GM12878 (cell line): ENCODE measurements around the gene ADAM10. TPM values are rescaled to one million over a fixed set of nuclear protein-coding genes. Genes with fewer than 3 reads are reported as not detected.

ENCODE experiments used
- ATAC-seq: fragments of 200-7000 bp; cut with Tn5 transposase; 3 replicates; pipeline ENCODE4 v1.9.1; 2020; ENCODE audit warnings: mild to moderate bottlenecking, moderate library complexity
- BruUV-seq: library from RNA; stranded (reverse); fragments of 400-500 nt; replicated peaks from 2 replicates; lab custom pipeline; 2021; lab: Mats Ljungman, UMichigan
- CTCF ChIA-PET: fragments of 300-600 bp; sonication (Branson Sonifier 250); formaldehyde crosslinking; extraction: SDS; loops from one replicate; lab custom pipeline; 2021; ENCODE audit warnings: inconsistent platforms; lab: Yijun Ruan, JAX
- POLR2A ChIA-PET: fragments of 350-600 bp; formaldehyde crosslinking; extraction: SDS; loops from one replicate; lab custom pipeline; 2021; ENCODE audit warnings: inconsistent platforms; lab: Charles Lee
- RAD21 ChIA-PET: fragments of 300-600 bp; sonication (Branson Sonifier 250); formaldehyde crosslinking; loops from one replicate; lab custom pipeline; 2023; ENCODE audit warnings: antibody characterized with exemption; ENCODE audit not compliant: unreplicated experiment; lab: Charles Lee
- SMC1A ChIA-PET: fragments of 300-600 bp; sonication (Branson Sonifier 250); formaldehyde crosslinking; loops from one replicate; lab custom pipeline; 2023; ENCODE audit not compliant: unreplicated experiment, uncharacterized antibody; lab: Charles Lee
- DNase-seq: peaks from one replicate; pipeline ENCODE4 v3.0.0-alpha.2; 2011; ENCODE audit warnings: low read depth, low spot score
- FAIRE-seq: peaks from 3 replicates; lab custom pipeline; 2011; peaks lifted over from hg19 to GRCh38; lab: Jason Lieb, UNC
- H2AFZ ChIP-seq: 2 replicates; pipeline ENCODE4 v1.6.0; 2011; ENCODE audit warnings: low read depth, low read length, control low read depth; ENCODE audit not compliant: control insufficient read depth
- H3K27ac ChIP-seq: 2 replicates; pipeline ENCODE4 v1.5.1; 2011; ENCODE audit warnings: control low read depth; ENCODE audit not compliant: control insufficient read depth, insufficient read depth
- H3K27me3 ChIP-seq, 2 experiments: replicated peaks in 1 of 2; 2 replicates each; pipeline versions ENCODE4 v1.6.0 to v1.6.1; 2011; ENCODE audit warnings: low read length in 1 of 2; ENCODE audit not compliant: control insufficient read depth in 2 of 2, insufficient read depth in 2 of 2
- H3K36me3 ChIP-seq, 2 experiments: 2 replicates each; pipeline ENCODE4 v1.5.1; 2011; ENCODE audit warnings: low read length in 1 of 2; ENCODE audit not compliant: control insufficient read depth in 2 of 2, insufficient read depth in 2 of 2
- H3K4me1 ChIP-seq: 2 replicates; pipeline ENCODE4 v1.6.1; 2011; ENCODE audit warnings: mild to moderate bottlenecking, low read length, moderate library complexity, mixed read lengths; ENCODE audit not compliant: control insufficient read depth, insufficient read depth
- H3K4me2 ChIP-seq: 2 replicates; pipeline ENCODE4 v1.6.0; 2011; ENCODE audit warnings: control low read depth; ENCODE audit not compliant: control insufficient read depth, insufficient read depth
- H3K4me3 ChIP-seq: fragments of 200-600 bp; sonication (generic); 2 replicates; pipeline ENCODE4 v1.5.1; 2016
- H3K79me2 ChIP-seq: 2 replicates; pipeline ENCODE4 v1.6.0; 2011; ENCODE audit warnings: low read length; ENCODE audit not compliant: control insufficient read depth, insufficient read depth
- H3K9ac ChIP-seq: 2 replicates; pipeline ENCODE4 v1.8.0; 2011; ENCODE audit warnings: low read length, control low read depth, mixed read lengths; ENCODE audit not compliant: control insufficient read depth, insufficient read depth
- H3K9me3 ChIP-seq: replicated peaks from 3 replicates; pipeline ENCODE4 v1.5.1; 2011; ENCODE audit warnings: mild to moderate bottlenecking, low read length; ENCODE audit not compliant: control insufficient read depth, insufficient read depth
- H4K20me1 ChIP-seq: 2 replicates; pipeline ENCODE4 v1.6.0; 2011; ENCODE audit not compliant: control insufficient read depth, insufficient read depth
- CBX3 ChIP-seq: fragments of 200-600 bp; sonication (generic); IDR thresholded peaks from 2 replicates; pipeline ENCODE4 v1.6.1; 2016; ENCODE audit warnings: low read depth, borderline replicate concordance
- CEBPB ChIP-seq, 2 experiments: fragments of 150-350 bp in 1 of 2; IDR thresholded peaks; 2 replicates each; pipeline ENCODE4 v1.6.1; 2012 to 2014; ENCODE audit warnings: low read depth in 2 of 2, low read length in 2 of 2, borderline replicate concordance in 1 of 2, inconsistent platforms in 1 of 2
- ETV6 ChIP-seq, 2 experiments: fragments of 450-650 bp in 1 of 2; IDR thresholded peaks in 1 of 2; conservative IDR thresholded peaks in 1 of 2; 2 replicates each; pipeline ENCODE4 v1.6.1; 2014; ENCODE audit warnings: antibody characterized with exemption in 1 of 2, borderline replicate concordance in 1 of 2, low read depth in 1 of 2, mild to moderate bottlenecking in 1 of 2, moderate library complexity in 1 of 2
- HDAC6 ChIP-seq: fragments of 200-600 bp; sonication (generic); IDR thresholded peaks from one replicate; pipeline ENCODE4 v1.8.0; 2017; ENCODE audit warnings: antibody characterized with exemption; ENCODE audit not compliant: unreplicated experiment
- IRF4 ChIP-seq: IDR thresholded peaks from 2 replicates; pipeline ENCODE4 v1.6.1; 2011; ENCODE audit warnings: low read depth, low read length
- MEF2A ChIP-seq: IDR thresholded peaks from 2 replicates; pipeline ENCODE4 v1.6.1; 2011; ENCODE audit warnings: low read depth, mild to moderate bottlenecking, low read length, moderate library complexity; ENCODE audit not compliant: insufficient read depth
- NKRF ChIP-seq: fragments of 450-650 bp; conservative IDR thresholded peaks from 2 replicates; pipeline ENCODE4 v1.6.1; 2017; ENCODE audit warnings: mild to moderate bottlenecking, moderate library complexity
- PBX3 ChIP-seq: IDR thresholded peaks from 2 replicates; pipeline ENCODE4 v1.6.1; 2011; ENCODE audit warnings: mild to moderate bottlenecking, low read depth, low read length, moderate library complexity; ENCODE audit not compliant: insufficient replicate concordance
- POLR2A ChIP-seq: IDR thresholded peaks from 2 replicates; pipeline ENCODE4 v1.6.1; 2011; ENCODE audit warnings: low read depth, mild to moderate bottlenecking, low read length
- SIN3A ChIP-seq: IDR thresholded peaks from 2 replicates; pipeline ENCODE4 v1.6.1; 2012; ENCODE audit warnings: low read depth, low read length, improper control_type of control experiment
- SKIL ChIP-seq: fragments of 450-650 bp; IDR thresholded peaks from 2 replicates; pipeline ENCODE4 v1.6.1; 2017; ENCODE audit warnings: mild to moderate bottlenecking, low read depth, inconsistent platforms; ENCODE audit not compliant: poor library complexity, severe bottlenecking
- TCF7 ChIP-seq: IDR thresholded peaks from 2 replicates; pipeline ENCODE4 v1.6.1; 2014; ENCODE audit warnings: antibody characterized with exemption, borderline replicate concordance
- ZNF384 ChIP-seq: IDR thresholded peaks from 2 replicates; pipeline ENCODE4 v1.6.1; 2012; ENCODE audit warnings: low read depth, mild to moderate bottlenecking, low read length, improper control_type of control experiment, borderline replicate concordance
- ZSCAN29 ChIP-seq: fragments of 450-650 bp; IDR thresholded peaks from 2 replicates; pipeline ENCODE4 v1.6.1; 2017; ENCODE audit warnings: mild to moderate bottlenecking, moderate library complexity
- WGBS: methylation state at CpG from one replicate; pipeline ENCODE4 v1.1.6; 2016; ENCODE audit warnings: low lambda C conversion rate; ENCODE audit not compliant: insufficient replicate concordance, insufficient coverage; ENCODE audit errors: missing lambda C conversion rate; 5-methylcytosine and 5-hydroxymethylcytosine counted together
- in situ Hi-C: fragments of 300-500 bp; cut with MboI; formaldehyde crosslinking; loops from 9 replicates; pipeline ENCODE4 v1.14.3; 2018; ENCODE audit warnings: mixed read lengths
- intact Hi-C: fragments of 100-400 bp; cut with micrococcal nuclease; formaldehyde crosslinking; loops from one replicate; pipeline ENCODE4 v1.14.2; 2022; ENCODE audit not compliant: unreplicated experiment
- polyA plus RNA-seq, 11 experiments: library from polyadenylated mRNA; depleted of rRNA in 4 of 11; unstranded in 6 of 11; stranded (reverse) in 5 of 11; fragments of >200 nt; fragmentation: Nextera tagmentation in 4 of 11; fragmentation: Illumina TruSeq in 1 of 11; extraction: Ambion mirVana in 4 of 11; extraction: Trizol in 1 of 11; gene quantifications; 1 replicate in 1 of 11; 2 replicates in 10 of 11; pipeline versions ENCODE4 v1.2.1 to v1.2.3, GENCODE V29; 2011 to 2016; ENCODE audit warnings: inconsistent platforms in 2 of 11, missing spikeins in 2 of 11, low read depth in 1 of 11
- total RNA-seq, 4 experiments: library from RNA; depleted of rRNA in 3 of 4; stranded (reverse); fragments of >200 nt in 3 of 4; fragmentation: Illumina TruSeq in 1 of 4; extraction: Trizol in 1 of 4; gene quantifications; 2 replicates each; pipeline versions ENCODE4 v1.2.1 to v1.2.3, GENCODE V29; 2013 to 2021

ADAM10 gene
- total and polyA plus RNA-seq, 10 of the 15 experiments (the other 5 are each of a cell fraction or from before 2014, with no cell fraction given), result 10.0 to 88.9 (median 51.7) TPM

GRCh38 chr15:58748852-58749531 is 515 bp downstream of the ADAM10 start (continued):
- peak; percentile 83; the same call in 1 of the 2 replicates for TF ChIP-seq NKRF
- TF ChIP-seq PBX3, result no peak
- no peak for TF ChIP-seq MEF2A
- 0 out of 2 replicates have a peak, but pooled peaks have one; percentile 12 for TF ChIP-seq ZSCAN29
- TF ChIP-seq, all 136 proteins: peak for 17

GRCh38 chr15:58748040-58748851 is 1.3 kb downstream of the ADAM10 start:
- ChIA-PET POLR2A (interaction anchor here (0.6 to 2.3 kb wide), 3 partner anchors 12 to 162 kb away, joined by 3 to 10 read pairs (median 8); no protein-coding TSS in a partner anchor), SMC1A (interaction anchor here (0.6 to 4.6 kb wide), 11 partner anchors 10 to 479 kb away, joined by 3 to 40 read pairs (median 4); partner anchors contain the start of gene MINDY2), RAD21 (interaction anchor here (1.0 to 2.4 kb wide), 5 partner anchors 23 to 520 kb away, joined by 4 to 11 read pairs (median 6); partner anchors contain the start of gene MINDY2), CTCF (interaction anchor here (2.2 kb wide), 1 partner anchor 22 kb away, joined by 10 read pairs; the partner anchor contains the start of gene MINDY2)
- H3K9me3 ChIP-seq, result no peaks in the 10 kb centered on the region
- peak overlapping the region; percentile 87 for H3K9ac ChIP-seq
- H3K4me2 ChIP-seq, result peak overlapping the region; percentile 61
- intact Hi-C loops (loop anchor here (5.0 to 10.0 kb wide), 2 partner anchors 293 to 521 kb away; no protein-coding TSS in a partner anchor), in situ Hi-C loops (no loop called here)
- no peaks in the 10 kb centered on the region for H3K36me3 ChIP-seq
- no TSS peak for BruUV-seq
- H3K4me1 ChIP-seq, result no peaks in the 10 kb centered on the region
- DNase-seq (no peak), FAIRE-seq (no peak), ATAC-seq (peak; percentile 6)
- H3K27ac ChIP-seq, result peak overlapping the region; percentile 91
- WGBS, result under 1% methylated on average over 14 of the region's 14 CpGs
- H2AFZ ChIP-seq, result peak overlapping the region; percentile 14; the same call in 1 of the 2 replicates
- H3K4me3 ChIP-seq, result peak overlapping the region; percentile 94
- no peaks in the 10 kb centered on the region for H3K27me3 ChIP-seq
- H4K20me1 ChIP-seq, result no peaks in the 10 kb centered on the region
- H3K79me2 ChIP-seq, result peaks cover 62% of the 10 kb centered on the region
- TF ChIP-seq SIN3A (peak; percentile 53; the same call in 1 of the 2 replicates), SKIL (peak; percentile 59), IRF4 (0 out of 2 replicates have a peak, but pooled peaks have one; percentile 13), HDAC6 (no peak), TCF7 (0 out of 2 replicates have a peak, but pooled peaks have one; percentile 30), POLR2A (no peak), CEBPB (IDR thresholded peaks at IDR 0.05; ENCODE audit: borderline replicate concordance in 1 of 2, low read depth in 2 of 2, low read length in 2 of 2) (no peak), CBX3 (no peak), ETV6 (conservative IDR thresholded peaks at IDR 0.05 in 1 of 2, IDR thresholded peaks at IDR 0.05 in 1 of 2; ENCODE audit: borderline replicate concordance in 1 of 2, low read depth in 1 of 2) (peak in 1 of 2 experiments; percentile 85; a peak in 2 of 4 replicates), ZNF384 (no peak)
